ENCODE results near the gene RBPMS2. TPM values are rescaled to one million over a fixed set of nuclear protein-coding genes. Genes with fewer than 3 reads are reported as not detected.
A peak's percentile ranks its signal among the peaks of the same experiment; 100 is the strongest.
"Not testable (repeated sequence)": the region's sequence is repeated elsewhere in the genome, so short reads cannot be mapped to it uniquely, and the experiment has no call there.

Gene RBPMS2
- total RNA-seq (2022) (0.16 and 0.17 TPM in 2 replicates), Bru-seq, nascent RNA (percentile 15 among the genes with signal in this experiment), BruChase-seq, experiment 1, labeled RNA remaining after a 6-hour chase (percentile 13 among the genes with signal in this experiment), BruChase-seq, experiment 2, labeled RNA remaining after a 2-hour chase (percentile 11 among the genes with signal in this experiment)
- long read RNA-seq, partial matches to known transcripts = 0 of 1 reads
- long read RNA-seq, other reads (novel, unspliced or antisense) = 0 of 1 reads

DNA sequence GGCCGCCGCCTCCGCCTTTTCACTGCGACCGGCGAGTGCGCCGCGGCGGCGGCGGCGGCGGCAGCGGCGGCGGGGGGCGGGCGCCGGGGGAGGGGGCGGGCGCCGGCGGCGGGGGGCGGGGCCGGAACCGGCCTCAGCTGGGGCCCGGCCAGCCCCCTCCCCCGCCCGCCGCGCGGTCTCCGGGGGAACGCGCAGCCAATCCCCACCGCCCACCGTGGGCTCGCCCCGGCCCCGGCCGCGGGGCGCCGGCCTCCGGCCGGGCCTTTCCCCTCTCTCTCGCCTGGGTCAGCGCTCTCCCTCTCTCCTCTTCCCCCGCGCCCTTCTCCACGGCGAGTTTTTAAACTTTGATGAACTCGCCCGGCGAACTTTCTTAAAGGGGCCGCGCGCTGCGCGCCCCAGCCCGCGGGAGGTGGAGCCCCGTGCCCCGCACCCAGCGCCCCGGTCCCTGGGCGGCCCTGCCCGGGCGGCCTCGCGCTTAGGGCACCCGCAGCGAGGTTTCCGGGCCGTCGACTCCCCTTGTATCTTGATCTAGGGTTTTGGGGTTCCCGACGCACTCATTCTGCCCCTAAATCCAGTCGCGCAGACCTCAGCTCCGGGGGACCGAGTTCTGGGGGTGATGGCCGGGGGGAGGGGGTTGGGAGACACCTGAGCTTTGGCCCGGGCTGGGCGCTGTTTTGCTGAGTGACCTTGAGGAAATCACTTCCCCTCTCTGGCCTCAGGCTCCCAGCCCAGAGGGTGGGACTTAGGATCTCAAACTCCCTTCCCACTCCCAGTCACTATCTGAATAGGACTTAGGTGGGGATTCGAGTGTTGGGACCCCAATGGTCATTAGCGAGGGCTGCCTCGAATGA is at the start of gene RBPMS2:
TSS of gene RBPMS2 (minus strand) at position 39 of the 851 bp plus-strand sequence. CDS start 270 bp downstream, outside the sequence.
- Mint-ChIP-seq H3K27ac (ENCODE audit: low read depth, unreplicated experiment) (no peak within 1 kb of the TSS), H3K27me3 (ENCODE audit: insufficient read depth, unreplicated experiment) (peaks cover 11% of the 10 kb centered on the region)
- POLR2A ChIA-PET = no interaction called here

DNA sequence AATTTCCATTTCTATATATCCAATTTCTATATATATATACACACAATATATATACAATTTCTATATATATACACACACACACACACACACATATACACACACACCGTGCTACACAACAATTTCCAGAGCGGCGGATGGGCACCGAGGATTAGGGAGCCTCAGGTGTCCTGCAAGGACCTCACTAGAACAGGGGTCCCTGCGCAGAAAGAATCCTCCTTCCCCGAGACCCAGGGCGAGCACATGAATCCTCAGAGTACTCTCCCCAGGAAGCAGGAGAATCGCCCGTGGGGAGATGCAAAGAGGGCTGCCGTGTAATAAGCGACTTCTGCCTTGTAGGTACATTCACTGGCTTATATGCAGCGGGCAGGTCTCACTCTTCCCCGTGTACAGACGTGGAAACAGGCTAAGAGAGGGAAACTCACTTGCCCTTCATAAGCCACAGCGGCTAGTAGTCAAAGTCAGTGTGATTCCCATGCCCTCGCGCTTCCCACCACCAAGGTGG is 49.6 kb upstream of the RBPMS2 start:
- Mint-ChIP-seq H3K27me3 (ENCODE audit: insufficient read depth, unreplicated experiment) (no peaks in the 10 kb centered on the region), H3K27ac (ENCODE audit: low read depth, unreplicated experiment) (peak overlapping the region; percentile 83), H3K4me3 (ENCODE audit: unreplicated experiment) (peak overlapping the region; percentile 71), H3K4me1 (ENCODE audit: insufficient read depth, unreplicated experiment) (peaks cover 5% of the 10 kb centered on the region), H3K9me3 (ENCODE audit: unreplicated experiment) (no peaks in the 10 kb centered on the region), H3K36me3 (ENCODE audit: insufficient read depth, unreplicated experiment) (peaks cover 6% of the 10 kb centered on the region)
- TF ChIP-seq, protein P1, sequence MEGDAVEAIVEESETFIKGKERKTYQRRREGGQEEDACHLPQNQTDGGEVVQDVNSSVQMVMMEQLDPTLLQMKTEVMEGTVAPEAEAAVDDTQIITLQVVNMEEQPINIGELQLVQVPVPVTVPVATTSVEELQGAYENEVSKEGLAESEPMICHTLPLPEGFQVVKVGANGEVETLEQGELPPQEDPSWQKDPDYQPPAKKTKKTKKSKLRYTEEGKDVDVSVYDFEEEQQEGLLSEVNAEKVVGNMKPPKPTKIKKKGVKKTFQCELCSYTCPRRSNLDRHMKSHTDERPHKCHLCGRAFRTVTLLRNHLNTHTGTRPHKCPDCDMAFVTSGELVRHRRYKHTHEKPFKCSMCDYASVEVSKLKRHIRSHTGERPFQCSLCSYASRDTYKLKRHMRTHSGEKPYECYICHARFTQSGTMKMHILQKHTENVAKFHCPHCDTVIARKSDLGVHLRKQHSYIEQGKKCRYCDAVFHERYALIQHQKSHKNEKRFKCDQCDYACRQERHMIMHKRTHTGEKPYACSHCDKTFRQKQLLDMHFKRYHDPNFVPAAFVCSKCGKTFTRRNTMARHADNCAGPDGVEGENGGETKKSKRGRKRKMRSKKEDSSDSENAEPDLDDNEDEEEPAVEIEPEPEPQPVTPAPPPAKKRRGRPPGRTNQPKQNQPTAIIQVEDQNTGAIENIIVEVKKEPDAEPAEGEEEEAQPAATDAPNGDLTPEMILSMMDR (IDR thresholded peaks at IDR 0.05; ENCODE audit: unreplicated experiment) = no peak
- ChIA-PET CTCF (no interaction called here), POLR2A (interaction anchor here (0.6 to 1.7 kb wide), 9 partner anchors 10 to 527 kb away, joined by 3 to 9 read pairs (median 4); partner anchors contain the start of genes PLEKHO2 and SPG21)
- DNase-seq (ENCODE audit: unreplicated experiment) = no peak
- intact Hi-C loops (cut with micrococcal nuclease) = no loop called here
- BruUV-seq (replicated peaks) = TSS peak; percentile 52

More for the DNA sequence above, at the start of gene RBPMS2:
- no peaks in the 10 kb centered on the region for H3K36me3 Mint-ChIP-seq (ENCODE audit: insufficient read depth, unreplicated experiment)
- no peaks in the 10 kb centered on the region for H3K9me3 Mint-ChIP-seq (ENCODE audit: unreplicated experiment)
- no TSS peak for BruUV-seq (replicated peaks)
- TF ChIP-seq, protein P1 (IDR thresholded peaks at IDR 0.05; ENCODE audit: unreplicated experiment) = no peak
- DNase-seq (ENCODE audit: unreplicated experiment) = peak; percentile 16
- H3K4me1 Mint-ChIP-seq (ENCODE audit: insufficient read depth, unreplicated experiment) = no peaks in the 10 kb centered on the region
- CTCF ChIA-PET = no interaction called here
- peak within 1 kb of the TSS; percentile 70 for H3K4me3 Mint-ChIP-seq (ENCODE audit: unreplicated experiment)
- intact Hi-C loops (cut with micrococcal nuclease) = no loop called here

DNA sequence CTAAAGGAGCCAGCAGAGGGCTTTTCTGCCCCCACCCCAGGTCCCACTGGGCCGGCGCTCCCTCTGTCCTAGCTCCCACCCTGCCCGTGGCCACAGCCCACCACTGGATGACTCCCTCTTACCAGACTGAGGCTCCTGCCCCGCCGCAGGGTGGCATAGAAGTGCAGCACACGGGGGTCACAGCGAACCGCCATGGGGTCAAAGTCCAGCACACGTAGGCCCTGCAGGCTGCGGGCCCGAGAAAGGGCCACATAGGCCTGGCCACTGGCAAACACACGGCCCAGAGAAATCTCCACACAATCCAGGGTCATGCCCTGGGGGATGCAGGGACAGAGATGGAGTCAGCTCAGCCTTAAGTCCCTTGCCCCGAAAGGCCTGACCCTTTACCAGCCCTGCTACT is 41.1 kb upstream of the RBPMS2 start:
- Mint-ChIP-seq H3K27me3 (ENCODE audit: insufficient read depth, unreplicated experiment) (no peaks in the 10 kb centered on the region), H3K27ac (ENCODE audit: low read depth, unreplicated experiment) (no peak overlapping the region), H3K36me3 (ENCODE audit: insufficient read depth, unreplicated experiment) (no peaks in the 10 kb centered on the region), H3K4me3 (ENCODE audit: unreplicated experiment) (no peak overlapping the region), H3K4me1 (ENCODE audit: insufficient read depth, unreplicated experiment) (no peaks in the 10 kb centered on the region), H3K9me3 (ENCODE audit: unreplicated experiment) (no peaks in the 10 kb centered on the region)
- intact Hi-C loops (cut with micrococcal nuclease) = no loop called here
- TF ChIP-seq, protein P1 (IDR thresholded peaks at IDR 0.05; ENCODE audit: unreplicated experiment) = no peak
- DNase-seq (ENCODE audit: unreplicated experiment) = no peak
- CTCF ChIA-PET = interaction anchor here (17.5 kb wide), 1 partner anchor 87 kb away, joined by 233 read pairs; no protein-coding TSS in a partner anchor
- POLR2A ChIA-PET = no interaction called here
- BruUV-seq (replicated peaks) = no TSS peak

DNA sequence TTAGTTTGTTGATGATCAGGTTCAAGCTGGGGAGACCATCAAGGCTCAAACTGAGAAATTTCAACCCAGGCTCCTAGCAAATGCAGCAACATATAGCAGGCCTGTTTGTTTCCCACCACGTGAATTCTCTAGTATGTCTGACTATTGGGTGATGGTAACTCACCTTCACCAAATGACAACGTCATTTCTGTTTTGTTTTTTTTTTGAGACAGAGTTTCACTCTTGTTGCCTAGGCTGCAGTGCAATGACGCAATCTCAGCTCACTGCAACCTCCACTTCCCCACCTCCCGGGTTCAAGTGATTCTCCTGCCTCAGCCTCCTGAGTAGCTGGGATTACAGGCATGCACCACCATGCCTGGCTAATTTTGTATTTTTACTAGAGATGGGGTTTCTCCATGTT is 39.6 kb upstream of the RBPMS2 start:
- H3K4me1 Mint-ChIP-seq (ENCODE audit: insufficient read depth, unreplicated experiment); H3K4me3 Mint-ChIP-seq (ENCODE audit: unreplicated experiment); BruUV-seq (replicated peaks); intact Hi-C loops (cut with micrococcal nuclease); H3K36me3 Mint-ChIP-seq (ENCODE audit: insufficient read depth, unreplicated experiment); H3K27me3 Mint-ChIP-seq (ENCODE audit: insufficient read depth, unreplicated experiment); H3K9me3 Mint-ChIP-seq (ENCODE audit: unreplicated experiment); DNase-seq (ENCODE audit: unreplicated experiment); H3K27ac Mint-ChIP-seq (ENCODE audit: low read depth, unreplicated experiment): not testable (repeated sequence)
- POLR2A ChIA-PET = interaction anchor here (0.6 to 1.4 kb wide), 3 partner anchors 11 to 156 kb away, joined by 3 to 6 read pairs (median 4); partner anchors contain the start of gene PIF1
- CTCF ChIA-PET = interaction anchor here (0.6 to 17.5 kb wide), 6 partner anchors 9 to 1658 kb away, joined by 3 to 233 read pairs (median 3); no protein-coding TSS in a partner anchor

DNA sequence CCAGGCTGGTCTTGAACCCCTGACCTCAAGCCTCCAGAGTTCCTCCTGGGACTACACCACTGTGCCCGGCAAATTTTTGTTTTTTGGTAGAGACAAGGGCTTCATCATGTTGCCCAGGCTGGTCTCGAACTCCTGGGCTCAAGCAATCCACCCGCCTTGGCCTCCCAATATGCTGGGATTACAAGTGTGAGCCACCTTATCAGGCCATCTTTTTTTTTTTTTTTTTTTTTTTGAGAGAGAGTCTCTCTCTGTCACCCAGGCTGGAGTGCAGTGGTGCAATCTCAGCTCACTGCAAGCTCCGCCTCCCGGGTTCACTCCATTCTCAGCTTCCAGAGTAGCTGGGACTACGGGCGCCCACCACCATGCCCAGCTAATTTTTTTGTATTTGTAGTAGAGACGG is 38.9 kb upstream of the RBPMS2 start:
- intact Hi-C loops (cut with micrococcal nuclease); H3K4me1 Mint-ChIP-seq (ENCODE audit: insufficient read depth, unreplicated experiment); H3K27ac Mint-ChIP-seq (ENCODE audit: low read depth, unreplicated experiment); DNase-seq (ENCODE audit: unreplicated experiment); H3K27me3 Mint-ChIP-seq (ENCODE audit: insufficient read depth, unreplicated experiment); H3K4me3 Mint-ChIP-seq (ENCODE audit: unreplicated experiment); H3K9me3 Mint-ChIP-seq (ENCODE audit: unreplicated experiment); BruUV-seq (replicated peaks); H3K36me3 Mint-ChIP-seq (ENCODE audit: insufficient read depth, unreplicated experiment): not testable (repeated sequence)
- CTCF ChIA-PET = interaction anchor here (0.6 to 17.5 kb wide), 4 partner anchors 12 to 219 kb away, joined by 3 to 233 read pairs (median 4); no protein-coding TSS in a partner anchor
- POLR2A ChIA-PET = interaction anchor here (0.6 kb wide), 1 partner anchor 93 kb away, joined by 3 read pairs; no protein-coding TSS in a partner anchor

Data from MCF 10A (cell line).